ENCODE measurements around the gene SMPD1.

- TF ChIP-seq POLR2A (IDR thresholded peaks at IDR 0.05) (no peak), CTCF (IDR thresholded peaks at IDR 0.05) (no peak)
Observed at GRCh38 chr11:6385046-6385777, 5.1 kb upstream of the SMPD1 start.
